Smooth muscle cell (in vitro differentiated cells): ENCODE results near the gene FAF1. TPM values are rescaled to one million over a fixed set of nuclear protein-coding genes. Genes with fewer than 3 reads are reported as not detected.

Source experiments
- DNase-seq: peaks from one replicate; lab custom pipeline; 2025; ENCODE audit not compliant: unreplicated experiment; lab: John Stamatoyannopoulos, UW
- H2AFZ ChIP-seq: fragments of 200-600 bp; sonication (generic); 2 replicates; pipeline ENCODE4 v1.6.0; 2016; ENCODE audit warnings: antibody characterized with exemption, low read depth, mild to moderate bottlenecking
- H3F3A ChIP-seq: fragments of 200-600 bp; sonication (generic); 2 replicates; pipeline ENCODE4 v1.6.0; 2017; ENCODE audit warnings: antibody characterized with exemption, low read depth
- H3K27ac ChIP-seq: fragments of 200-600 bp; sonication (generic); 2 replicates; pipeline ENCODE4 v1.5.1; 2016; ENCODE audit warnings: low read depth, mild to moderate bottlenecking
- H3K27me3 ChIP-seq: fragments of 200-600 bp; sonication (generic); 2 replicates; pipeline ENCODE4 v1.6.1; 2016; ENCODE audit warnings: low read depth, mild to moderate bottlenecking
- H3K36me3 ChIP-seq: fragments of 200-600 bp; sonication (generic); 2 replicates; pipeline ENCODE4 v1.5.1; 2016; ENCODE audit warnings: low read depth
- H3K4me1 ChIP-seq: fragments of 200-600 bp; sonication (generic); 2 replicates; pipeline ENCODE4 v1.5.1; 2016; ENCODE audit warnings: low read depth
- H3K4me2 ChIP-seq: fragments of 200-600 bp; sonication (generic); 2 replicates; pipeline ENCODE4 v1.6.0; 2016; ENCODE audit warnings: mild to moderate bottlenecking
- H3K4me3 ChIP-seq: fragments of 200-600 bp; sonication (generic); 2 replicates; pipeline ENCODE4 v1.5.1; 2016; ENCODE audit warnings: mild to moderate bottlenecking
- H3K79me2 ChIP-seq: fragments of 200-600 bp; sonication (generic); 2 replicates; pipeline ENCODE4 v1.6.0; 2016; ENCODE audit warnings: low read depth, mild to moderate bottlenecking
- H3K9ac ChIP-seq: fragments of 200-600 bp; sonication (generic); 2 replicates; pipeline ENCODE4 v1.6.0; 2016; ENCODE audit warnings: low read depth
- H3K9me3 ChIP-seq: fragments of 200-600 bp; sonication (generic); replicated peaks from 2 replicates; pipeline ENCODE4 v1.5.1; 2016; ENCODE audit warnings: low read depth
- H4K20me1 ChIP-seq: fragments of 200-600 bp; sonication (generic); 2 replicates; pipeline ENCODE4 v1.6.0; 2016; ENCODE audit warnings: low read depth
- WGBS: methylation state at CpG from one replicate; pipeline ENCODE4 v1.1.7; 2016; ENCODE audit warnings: low lambda C conversion rate; 5-methylcytosine and 5-hydroxymethylcytosine counted together
- polyA plus RNA-seq: library from polyadenylated mRNA; unstranded; fragments of >200 nt; fragmentation: Nextera tagmentation; extraction: Ambion mirVana; gene quantifications from 2 replicates; pipeline ENCODE4 v1.2.1, GENCODE V29; 2016
- total RNA-seq: library from RNA; depleted of rRNA; stranded (reverse); fragments of >200 nt; gene quantifications from 2 replicates; pipeline ENCODE4 v1.2.3, GENCODE V29; 2014
- TF ChIP-seq, protein P1 (sequence below): fragments of 200-600 bp; sonication (generic); IDR thresholded peaks from 2 replicates; pipeline ENCODE4 v1.5.1; 2017; ENCODE audit warnings: borderline replicate concordance, mild to moderate bottlenecking, antibody characterized with exemption; ENCODE audit not compliant: insufficient read depth, poor library complexity, severe bottlenecking

FAF1 gene
- total and polyA plus RNA-seq, 2 experiments from 2014 or later: 51.5 to 51.6 TPM

- no peak overlapping the region for H3K4me2 ChIP-seq
- H3F3A ChIP-seq: no peaks in the 10 kb centered on the region
- H3K36me3 ChIP-seq: peaks cover 8% of the 10 kb centered on the region
- H3K27me3 ChIP-seq: no peaks in the 10 kb centered on the region
- TF ChIP-seq, protein P1, sequence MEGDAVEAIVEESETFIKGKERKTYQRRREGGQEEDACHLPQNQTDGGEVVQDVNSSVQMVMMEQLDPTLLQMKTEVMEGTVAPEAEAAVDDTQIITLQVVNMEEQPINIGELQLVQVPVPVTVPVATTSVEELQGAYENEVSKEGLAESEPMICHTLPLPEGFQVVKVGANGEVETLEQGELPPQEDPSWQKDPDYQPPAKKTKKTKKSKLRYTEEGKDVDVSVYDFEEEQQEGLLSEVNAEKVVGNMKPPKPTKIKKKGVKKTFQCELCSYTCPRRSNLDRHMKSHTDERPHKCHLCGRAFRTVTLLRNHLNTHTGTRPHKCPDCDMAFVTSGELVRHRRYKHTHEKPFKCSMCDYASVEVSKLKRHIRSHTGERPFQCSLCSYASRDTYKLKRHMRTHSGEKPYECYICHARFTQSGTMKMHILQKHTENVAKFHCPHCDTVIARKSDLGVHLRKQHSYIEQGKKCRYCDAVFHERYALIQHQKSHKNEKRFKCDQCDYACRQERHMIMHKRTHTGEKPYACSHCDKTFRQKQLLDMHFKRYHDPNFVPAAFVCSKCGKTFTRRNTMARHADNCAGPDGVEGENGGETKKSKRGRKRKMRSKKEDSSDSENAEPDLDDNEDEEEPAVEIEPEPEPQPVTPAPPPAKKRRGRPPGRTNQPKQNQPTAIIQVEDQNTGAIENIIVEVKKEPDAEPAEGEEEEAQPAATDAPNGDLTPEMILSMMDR: no peak
- H3K4me3 ChIP-seq: no peak overlapping the region
- no peaks in the 10 kb centered on the region for H4K20me1 ChIP-seq
- H2AFZ ChIP-seq: no peak overlapping the region
- no peaks in the 10 kb centered on the region for H3K79me2 ChIP-seq
- no peaks in the 10 kb centered on the region for H3K4me1 ChIP-seq
- no peak for DNase-seq
- no peaks in the 10 kb centered on the region for H3K9me3 ChIP-seq
- H3K9ac ChIP-seq: no peak overlapping the region
- H3K27ac ChIP-seq: no peak overlapping the region
- WGBS: 97% methylated on average over 1 of the region's 1 CpG
These were observed 456.6 kb downstream of the FAF1 start for GRCh38 chr1:50503515-50503914.

GRCh38 chr1:50502147-50502546 is 457.9 kb downstream of the FAF1 start:
- TF ChIP-seq, protein P1: no peak
- Histone ChIP-seq H3K79me2 (no peaks in the 10 kb centered on the region), H3K9me3 (no peaks in the 10 kb centered on the region), H3K4me3 (no peak overlapping the region), H3K27me3 (no peaks in the 10 kb centered on the region), H3F3A (no peaks in the 10 kb centered on the region), H3K27ac (no peak overlapping the region), H2AFZ (no peak overlapping the region), H3K9ac (no peak overlapping the region), H3K4me1 (no peaks in the 10 kb centered on the region), H3K36me3 (peaks cover 12% of the 10 kb centered on the region), H4K20me1 (no peaks in the 10 kb centered on the region), H3K4me2 (no peak overlapping the region)
- no peak for DNase-seq
- whole genome bisulfite sequencing: 98% methylated on average over 2 of the region's 2 CpGs

GRCh38 chr1:50497007-50497406 is 463.1 kb downstream of the FAF1 start:
- Histone ChIP-seq H3K27ac (no peak overlapping the region), H2AFZ (no peak overlapping the region), H3K9ac (no peak overlapping the region), H3K4me1 (no peaks in the 10 kb centered on the region), H3K4me3 (no peak overlapping the region), H3K27me3 (no peaks in the 10 kb centered on the region), H3F3A (no peaks in the 10 kb centered on the region), H3K79me2 (no peaks in the 10 kb centered on the region), H3K4me2 (no peak overlapping the region), H3K9me3 (no peaks in the 10 kb centered on the region), H3K36me3 (peaks cover 5% of the 10 kb centered on the region), H4K20me1 (no peaks in the 10 kb centered on the region)
- 97% methylated on average over 1 of the region's 1 CpG for WGBS
- TF ChIP-seq, protein P1: no peak
- DNase-seq: no peak

- no peak overlapping the region for H3K27ac ChIP-seq
- H3K9me3 ChIP-seq: no peaks in the 10 kb centered on the region
- H4K20me1 ChIP-seq: no peaks in the 10 kb centered on the region
- no peak overlapping the region for H3K9ac ChIP-seq
- H3K4me3 ChIP-seq: no peak overlapping the region
- H3K79me2 ChIP-seq: no peaks in the 10 kb centered on the region
- no peaks in the 10 kb centered on the region for H3K27me3 ChIP-seq
- no peaks in the 10 kb centered on the region for H3K4me1 ChIP-seq
- peaks cover 5% of the 10 kb centered on the region for H3K36me3 ChIP-seq
- H3F3A ChIP-seq: no peaks in the 10 kb centered on the region
- 93% methylated on average over 2 of the region's 2 CpGs for WGBS
- no peak overlapping the region for H3K4me2 ChIP-seq
- DNase-seq: no peak
- no peak overlapping the region for H2AFZ ChIP-seq
- TF ChIP-seq, protein P1: no peak
These were observed 466.4 kb downstream of the FAF1 start for GRCh38 chr1:50493710-50494109.
